Adrenal gland (tissue), 12 donors: ENCODE measurements around the gene COL5A1. TPM values are rescaled to one million over a fixed set of nuclear protein-coding genes. Genes with fewer than 3 reads are reported as not detected.

Experiments
- DNase-seq, 7 donors: peaks; one replicate each; pipeline ENCODE4 v3.0.0-alpha.2; 2019 to 2020
- H3K27ac ChIP-seq, 5 donors: fragments of 200-600 bp; sonication (generic) in 4 of 5; 1 replicate in 3 of 5; 2 replicates in 2 of 5; pipeline versions ENCODE4 v1.5.1 to v1.8.0; 2016 to 2020; ENCODE audit warnings: mild to moderate bottlenecking in 1 of 5
- H3K27me3 ChIP-seq: fragments of 200-600 bp; 2 replicates; pipeline ENCODE4 v1.8.0; 2021
- H3K36me3 ChIP-seq, 2 donors: fragments of 200-600 bp; replicated peaks in 1 of 2; 1 replicate in 1 of 2; 2 replicates in 1 of 2; pipeline versions ENCODE4 v1.5.1 to v1.8.0; 2018 to 2022
- H3K4me1 ChIP-seq, 2 donors: fragments of 200-600 bp; replicated peaks in 1 of 2; 1 replicate in 1 of 2; 2 replicates in 1 of 2; pipeline versions ENCODE4 v1.5.1 to v1.8.0; 2018 to 2021
- H3K4me3 ChIP-seq, 4 donors: fragments of 200-600 bp; sonication (generic) in 3 of 4; one replicate each; pipeline ENCODE4 v1.5.1; 2016 to 2018
- H3K9me3 ChIP-seq, 3 donors: fragments of 200-600 bp; sonication (generic) in 1 of 3; replicated peaks in 1 of 3; 1 replicate in 2 of 3; 2 replicates in 1 of 3; pipeline versions ENCODE4 v1.5.1 to v1.8.0; 2016 to 2021
- POLR2A ChIP-seq, 2 donors: fragments of 450-650 bp; IDR thresholded peaks; one replicate each; pipeline ENCODE4 v1.6.1; 2017; ENCODE audit warnings: antibody characterized with exemption in 2 of 2, mild to moderate bottlenecking in 2 of 2, moderate library complexity in 1 of 2
- WGBS, 4 donors: extraction: QIAGEN DNeasy Blood & Tissue Kit in 2 of 4; methylation state at CpG; one replicate each; pipeline versions ENCODE4 v1.1.5 to v1.1.7; 2013 to 2017; 5-methylcytosine and 5-hydroxymethylcytosine counted together
- intact Hi-C, 2 donors: fragments of 100-400 bp; cut with DNase I; formaldehyde crosslinking; loops; one replicate each; pipeline versions ENCODE4 v1.14.1 to v1.15.0; 2022 to 2023
- polyA plus RNA-seq, 3 donors: library from polyadenylated mRNA; stranded (reverse); fragments of 200-250 nt in 2 of 3; fragments of 350-450 nt in 1 of 3; fragmentation: Illumina TruSeq in 1 of 3; extraction: RNeasy Lipid Tissue Mini Kit (QIAGEN cat#74804) in 1 of 3; gene quantifications; one replicate each; pipeline ENCODE4 v1.2.3, GENCODE V29; 2013 to 2014
- total RNA-seq, 9 donors: library from RNA; depleted of rRNA in 4 of 9; stranded (reverse); fragments of >200 nt in 4 of 9; fragments of 120-200 nt in 1 of 9; fragmentation: NEBNext Ultra II Directional in 1 of 9; extraction: Animal tissue kit (Norgen Biotek cat#: 25700) in 1 of 9; gene quantifications; one replicate each; pipeline versions ENCODE4 v1.1.0 to v1.2.4, GENCODE V29; 2013 to 2023
- TF ChIP-seq, protein P1 (sequence below), 6 experiments: fragments of 450-650 bp in 4 of 6; fragments of 200-600 bp in 2 of 6; sonication (generic) in 1 of 6; IDR thresholded peaks; 1 replicate in 5 of 6; 2 replicates in 1 of 6; pipeline versions ENCODE4 v1.5.1 to v1.8.0; 2016 to 2021; ENCODE audit warnings: antibody characterized with exemption in 6 of 6, mild to moderate bottlenecking in 2 of 6, moderate library complexity in 1 of 6
- donor health status: healthy with polysubstance abuse.
- donor health status: Bipolar disorder and iron deficiency.
- donor health status: DM: yes; HTN: yes; CAD: no.
- donor health status: DM: no; HTN: no; CAD: no.
- donor health status: DM: no; HTN: no; CAD: no.
- donor health status: DM: yes; HTN: yes; CAD: no.

COL5A1 gene
- total and polyA plus RNA-seq, 12 donors = 3.5 to 45.5 (median 29.3) TPM

DNA sequence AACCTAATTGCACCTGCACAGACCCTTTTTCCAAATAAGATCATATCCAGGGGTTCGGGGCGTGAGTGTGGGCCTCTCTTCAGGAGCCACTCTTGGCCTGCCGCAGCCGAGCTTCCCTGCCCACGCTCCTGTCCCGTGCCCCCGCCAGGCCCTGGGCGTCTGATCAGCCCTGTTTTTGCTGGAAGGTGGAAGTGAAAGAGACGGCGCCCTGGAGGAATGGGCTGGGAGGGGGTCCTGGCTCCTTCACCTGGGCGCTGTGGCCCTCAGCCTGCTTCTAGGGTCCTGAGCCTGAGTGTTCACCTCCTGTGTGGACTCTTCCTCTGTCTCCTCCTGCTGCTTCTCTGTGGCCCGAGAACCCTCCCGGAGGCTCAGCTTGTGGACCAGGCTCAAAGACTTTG is 11.2 kb upstream of the COL5A1 start:
- peak in 2 of 7 donors; percentile 4 to 8 for DNase-seq
- Histone ChIP-seq H3K4me3 (no peak overlapping the region), H3K9me3 (no peaks in the 10 kb centered on the region), H3K27me3 (no peaks in the 10 kb centered on the region), H3K4me1 (no peaks in the 10 kb centered on the region), H3K36me3 (no peaks in the 10 kb centered on the region), H3K27ac (no peak overlapping the region)
- 78 to 94% (median 88%) methylated on average over 11 to 13 of the region's 13 CpGs for WGBS, 4 donors
- TF ChIP-seq, protein P1, sequence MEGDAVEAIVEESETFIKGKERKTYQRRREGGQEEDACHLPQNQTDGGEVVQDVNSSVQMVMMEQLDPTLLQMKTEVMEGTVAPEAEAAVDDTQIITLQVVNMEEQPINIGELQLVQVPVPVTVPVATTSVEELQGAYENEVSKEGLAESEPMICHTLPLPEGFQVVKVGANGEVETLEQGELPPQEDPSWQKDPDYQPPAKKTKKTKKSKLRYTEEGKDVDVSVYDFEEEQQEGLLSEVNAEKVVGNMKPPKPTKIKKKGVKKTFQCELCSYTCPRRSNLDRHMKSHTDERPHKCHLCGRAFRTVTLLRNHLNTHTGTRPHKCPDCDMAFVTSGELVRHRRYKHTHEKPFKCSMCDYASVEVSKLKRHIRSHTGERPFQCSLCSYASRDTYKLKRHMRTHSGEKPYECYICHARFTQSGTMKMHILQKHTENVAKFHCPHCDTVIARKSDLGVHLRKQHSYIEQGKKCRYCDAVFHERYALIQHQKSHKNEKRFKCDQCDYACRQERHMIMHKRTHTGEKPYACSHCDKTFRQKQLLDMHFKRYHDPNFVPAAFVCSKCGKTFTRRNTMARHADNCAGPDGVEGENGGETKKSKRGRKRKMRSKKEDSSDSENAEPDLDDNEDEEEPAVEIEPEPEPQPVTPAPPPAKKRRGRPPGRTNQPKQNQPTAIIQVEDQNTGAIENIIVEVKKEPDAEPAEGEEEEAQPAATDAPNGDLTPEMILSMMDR (IDR thresholded peaks at IDR 0.05) = no peak
- TF ChIP-seq POLR2A (IDR thresholded peaks at IDR 0.05) = no peak
- intact Hi-C loops = loop anchor here (10.0 kb wide), 2 partner anchors 106 to 176 kb away; no protein-coding TSS in a partner anchor

DNA sequence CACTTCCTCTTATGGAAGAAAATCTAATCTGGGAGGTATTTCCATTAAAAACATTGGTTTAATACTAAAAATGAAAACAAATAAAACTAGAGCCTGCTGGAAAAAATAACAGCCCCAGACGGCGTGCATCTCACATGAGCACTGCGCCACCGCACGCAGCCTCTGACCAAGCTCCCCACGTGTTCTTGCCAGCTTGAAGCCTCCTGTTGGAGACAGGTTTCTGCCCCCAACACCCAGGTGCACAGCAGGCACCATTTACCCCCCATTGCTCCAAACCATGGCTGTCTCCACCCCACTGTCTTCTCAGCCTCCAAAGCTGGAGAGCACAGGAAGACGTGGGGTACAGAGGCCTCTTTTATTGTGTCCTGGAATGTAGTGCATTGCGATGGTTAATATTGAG is 10.7 kb upstream of the COL5A1 start:
- DNase-seq = peak in 2 of 7 donors; percentile 2 to 30

DNA sequence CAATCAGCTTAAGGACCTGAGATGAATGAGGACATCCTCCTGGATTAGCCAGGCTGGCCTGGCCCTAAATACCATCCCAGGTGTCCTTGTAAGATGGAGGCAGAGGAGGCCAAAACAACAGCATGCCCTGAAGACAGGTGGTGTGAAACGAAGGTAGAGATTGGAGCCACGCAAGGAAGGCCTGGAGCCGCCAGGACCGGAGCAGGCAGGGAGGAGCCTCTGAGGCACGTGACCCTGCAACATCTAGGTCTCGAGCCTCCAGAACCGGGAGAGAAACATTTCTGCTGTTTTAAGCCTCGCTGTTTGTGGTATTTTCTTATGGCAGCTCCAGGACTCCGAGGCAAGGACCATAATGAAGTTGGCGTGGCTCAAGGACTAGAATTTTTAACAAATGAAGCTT is 9.7 kb upstream of the COL5A1 start:
- no peaks in the 10 kb centered on the region for H3K36me3 ChIP-seq
- DNase-seq = peak in 3 of 7 donors; percentile 4 to 18 (median 4)
- no peak overlapping the region for H3K4me3 ChIP-seq
- TF ChIP-seq, protein P1 (IDR thresholded peaks at IDR 0.05) = no peak
- TF ChIP-seq POLR2A (IDR thresholded peaks at IDR 0.05) = no peak
- H3K27ac ChIP-seq = no peak overlapping the region
- WGBS, 4 donors = 90 to 96% (median 92%) methylated on average over 10 of the region's 10 CpGs
- H3K27me3 ChIP-seq = no peaks in the 10 kb centered on the region
- intact Hi-C loops = loop anchor here (10.0 kb wide), 2 partner anchors 107 to 177 kb away; no protein-coding TSS in a partner anchor
- H3K9me3 ChIP-seq = no peaks in the 10 kb centered on the region
- H3K4me1 ChIP-seq = peaks cover 0 to 2% of the 10 kb centered on the region in 2 donors

More for the DNA sequence above, 10.7 kb upstream of the COL5A1 start:
- TF ChIP-seq, protein P1 (IDR thresholded peaks at IDR 0.05) = no peak
- no peak for TF ChIP-seq POLR2A (IDR thresholded peaks at IDR 0.05)
- Histone ChIP-seq H3K27me3 (no peaks in the 10 kb centered on the region), H3K9me3 (no peaks in the 10 kb centered on the region), H3K4me1 (no peaks in the 10 kb centered on the region), H3K27ac (no peak overlapping the region), H3K4me3 (no peak overlapping the region), H3K36me3 (no peaks in the 10 kb centered on the region)
- WGBS, 4 donors = 88 to 92% (median 90%) methylated on average over 8 of the region's 8 CpGs
- intact Hi-C loops = loop anchor here (10.0 kb wide), 2 partner anchors 106 to 176 kb away; no protein-coding TSS in a partner anchor

DNA sequence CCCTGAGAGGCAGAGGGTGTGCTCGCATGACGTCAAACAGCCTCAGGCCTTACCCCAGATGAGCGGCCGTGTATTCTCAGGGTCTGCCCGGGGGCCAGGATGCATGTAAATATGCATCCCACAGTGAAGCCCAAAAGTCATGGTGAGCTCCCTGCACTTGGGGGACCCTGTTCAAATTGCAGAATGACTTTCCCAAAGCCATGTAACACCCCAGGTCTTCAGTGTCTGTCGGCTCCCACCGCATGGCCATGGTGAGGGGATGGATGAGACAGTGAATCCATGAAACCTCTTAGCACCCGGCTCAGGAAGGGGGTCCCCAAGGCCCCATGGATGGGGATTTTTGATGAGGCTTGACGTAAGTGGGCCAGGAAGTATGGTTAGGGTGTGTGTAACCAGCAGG is 9.3 kb upstream of the COL5A1 start:
- no peak overlapping the region for H3K27ac ChIP-seq
- H3K4me3 ChIP-seq = no peak overlapping the region
- intact Hi-C loops = loop anchor here (10.0 kb wide), 2 partner anchors 108 to 178 kb away; no protein-coding TSS in a partner anchor
- no peaks in the 10 kb centered on the region for H3K9me3 ChIP-seq
- peaks cover 1 to 5% of the 10 kb centered on the region in 2 donors for H3K4me1 ChIP-seq
- H3K27me3 ChIP-seq = no peaks in the 10 kb centered on the region
- no peaks in the 10 kb centered on the region for H3K36me3 ChIP-seq
- TF ChIP-seq, protein P1 (IDR thresholded peaks at IDR 0.05) = no peak
- no peak for TF ChIP-seq POLR2A (IDR thresholded peaks at IDR 0.05)
- 89 to 94% (median 93%) methylated on average over 9 of the region's 9 CpGs for WGBS, 4 donors
- DNase-seq = peak in 3 of 7 donors; percentile 2 to 5 (median 5)
